ENCODE data around the gene KNL1. TPM values are rescaled to one million over a fixed set of nuclear protein-coding genes. Genes with fewer than 3 reads are reported as not detected.

Gene KNL1
- total RNA-seq, 1 experiment from 2014 or later, result 19.7 TPM

- H3K14ac ChIP-seq (ENCODE audit: insufficient read depth, low read length), result no peak overlapping the region
- no peak overlapping the region for H3K4me2 ChIP-seq (ENCODE audit: insufficient read depth, insufficient read length, low read length)
- no CpG with 5 or more reads among the region's 2 CpGs for WGBS (ENCODE audit: extremely low coverage, insufficient read length, low lambda C conversion rate)
- peaks cover 2% of the 10 kb centered on the region for H3K27me3 Mint-ChIP-seq (ENCODE audit: low read depth)
- peaks cover 3% of the 10 kb centered on the region for H3K23me2 ChIP-seq (ENCODE audit: insufficient read length, low read depth, low read length, poor library complexity, severe bottlenecking)
- H2BK12ac ChIP-seq (ENCODE audit: insufficient read length, low read depth, low read length), result no peak overlapping the region
- no peak overlapping the region for H3K27ac ChIP-seq (ENCODE audit: insufficient read length, low read depth, low read length)
- H3K4me3 Mint-ChIP-seq, result no peak overlapping the region
- no peak overlapping the region for H2BK120ac ChIP-seq (ENCODE audit: low read depth, low read length, poor library complexity, severe bottlenecking)
- no peak overlapping the region for H3K9ac ChIP-seq (ENCODE audit: extremely low read depth, insufficient read length, low read length)
- no peak overlapping the region for H2AK5ac ChIP-seq (ENCODE audit: insufficient read length, low read length)
- H2BK15ac ChIP-seq (ENCODE audit: low read depth, low read length), result no peak overlapping the region
- no peak overlapping the region for H2BK20ac ChIP-seq (ENCODE audit: low read depth, low read length, poor library complexity, severe bottlenecking)
- peaks cover 3 to 4% of the 10 kb centered on the region in 2 experiments; a peak in 3 of 5 replicates for H3K9me3 Mint-ChIP-seq
- no peak overlapping the region for H3K18ac ChIP-seq (ENCODE audit: insufficient read length, low read depth, low read length)
- DNase-seq, result no peak
- no peaks in the 10 kb centered on the region for H3K9me3 ChIP-seq (ENCODE audit: control insufficient read depth, low read depth, low read length)
- peaks cover 10 to 12% of the 10 kb centered on the region in 2 experiments for H3K4me1 Mint-ChIP-seq
- TF ChIP-seq CTCF (conservative IDR thresholded peaks at IDR 0.05), result no peak
- H3K36me3 Mint-ChIP-seq (ENCODE audit: insufficient read depth in 1 of 3, low read depth in 3 of 3), result no peaks in the 10 kb centered on the region; a peak in 1 of 7 replicates
- H3K79me1 ChIP-seq (ENCODE audit: insufficient read depth, low read depth, low read length, poor library complexity, severe bottlenecking), result peaks cover 2% of the 10 kb centered on the region
- H4K91ac ChIP-seq (ENCODE audit: insufficient read length, low read depth, low read length), result no peak overlapping the region
- no peaks in the 10 kb centered on the region for H4K20me1 ChIP-seq (ENCODE audit: control insufficient read depth, insufficient read depth, insufficient read length)
- H4K5ac ChIP-seq (ENCODE audit: insufficient read length, low read depth, low read length), result no peak overlapping the region
- no peak overlapping the region for H3K4ac ChIP-seq (ENCODE audit: low read depth, low read length)
- H2AFZ ChIP-seq (ENCODE audit: low read length), result no peak overlapping the region
- no peak overlapping the region for H2BK5ac ChIP-seq (ENCODE audit: insufficient read length, low read length)
- no peak overlapping the region for H3K56ac ChIP-seq (ENCODE audit: insufficient read length, low read depth, low read length)
- no peak overlapping the region for H3T11ph ChIP-seq (ENCODE audit: low read length)
- no peak overlapping the region for H3K27ac Mint-ChIP-seq
- no peak overlapping the region for H4K8ac ChIP-seq (replicated peaks; ENCODE audit: insufficient read length, low read depth, low read length)
- H3K23ac ChIP-seq (ENCODE audit: insufficient read length, low read depth, low read length), result no peak overlapping the region
- H3K79me2 ChIP-seq (ENCODE audit: insufficient read depth, low read length), result no peaks in the 10 kb centered on the region; the same call in 1 of the 2 replicates
- H3K4me1 ChIP-seq (ENCODE audit: insufficient read depth, low read length), result no peaks in the 10 kb centered on the region; the same call in 1 of the 2 replicates
- no peaks in the 10 kb centered on the region for H3K27me3 ChIP-seq (ENCODE audit: insufficient read depth, low read length)
These were observed 3.0 kb downstream of the KNL1 start for GRCh38 chr15:40597024-40597423.
